H1 (cell line): ENCODE data around the gene NAALADL1. TPM values are rescaled to one million over a fixed set of nuclear protein-coding genes. Genes with fewer than 3 reads are reported as not detected.

ENCODE experiments used
- CTCF ChIA-PET: fragments of 300-600 bp; sonication (Branson Sonifier 250); formaldehyde crosslinking; loops from one replicate; lab custom pipeline; 2021; ENCODE audit not compliant: partially characterized antibody; lab: Charles Lee
- POLR2A ChIA-PET: fragments of 300-600 bp; sonication (Branson Sonifier 250); formaldehyde crosslinking; loops from one replicate; lab custom pipeline; 2021; ENCODE audit warnings: inconsistent platforms; ENCODE audit not compliant: partially characterized antibody; lab: Charles Lee
- DNase-seq, 2 experiments: peaks; one replicate each; pipeline versions ENCODE4 v3.0.0 to v3.0.0-alpha.2; 2010 to 2022; ENCODE audit warnings: low spot score in 2 of 2, low read depth in 1 of 2, mixed read lengths in 1 of 2
- FAIRE-seq: peaks from 2 replicates; lab custom pipeline; 2011; peaks lifted over from hg19 to GRCh38; lab: Jason Lieb, UNC
- H2AFZ ChIP-seq: 2 replicates; pipeline ENCODE4 v1.8.1; 2012; ENCODE audit warnings: low read length, inconsistent platforms
- H2AK5ac ChIP-seq: 2 replicates; pipeline ENCODE4 v1.6.1; 2013; ENCODE audit warnings: low read depth, low read length
- H2BK120ac ChIP-seq: replicated peaks from 2 replicates; pipeline ENCODE3; 2013; ENCODE audit warnings: low read depth, low read length, inconsistent platforms
- H2BK12ac ChIP-seq: 2 replicates; pipeline ENCODE4 v1.6.1; 2013; ENCODE audit warnings: low read depth, low read length
- H2BK15ac ChIP-seq: 2 replicates; pipeline ENCODE4 v1.6.1; 2013; ENCODE audit warnings: low read length
- H2BK20ac ChIP-seq: 2 replicates; pipeline ENCODE4 v1.6.1; 2013; ENCODE audit warnings: low read length
- H2BK5ac ChIP-seq: 2 replicates; pipeline ENCODE4 v1.6.1; 2013; ENCODE audit warnings: low read depth, low read length
- H3K14ac ChIP-seq: 2 replicates; pipeline ENCODE4 v1.6.1; 2013; ENCODE audit warnings: inconsistent platforms; ENCODE audit not compliant: insufficient read length
- H3K18ac ChIP-seq: 2 replicates; pipeline ENCODE4 v1.6.1; 2013; ENCODE audit warnings: low read length; ENCODE audit errors: extremely low read depth
- H3K23ac ChIP-seq: 2 replicates; pipeline ENCODE4 v1.6.1; 2013; ENCODE audit warnings: inconsistent platforms; ENCODE audit not compliant: insufficient read length
- H3K23me2 ChIP-seq: 2 replicates; pipeline ENCODE4 v1.6.1; 2013; ENCODE audit warnings: low read depth, low read length
- H3K27ac ChIP-seq: 2 replicates; pipeline ENCODE4 v1.6.1; 2011; ENCODE audit warnings: low read depth, low read length, inconsistent platforms
- H3K27me3 ChIP-seq, 4 experiments: replicated peaks in 1 of 4; 1 replicate in 1 of 4; 2 replicates in 3 of 4; pipeline versions ENCODE4 v1.6.1 to v1.8.1; 2011 to 2013; ENCODE audit warnings: low read length in 3 of 4, mild to moderate bottlenecking in 3 of 4, inconsistent platforms in 2 of 4, mixed read lengths in 2 of 4, moderate library complexity in 1 of 4; ENCODE audit not compliant: control insufficient read depth in 3 of 4, insufficient read depth in 3 of 4; ENCODE audit errors: extremely low read depth in 1 of 4
- H3K36me3 ChIP-seq, 4 experiments: 2 replicates each; pipeline versions ENCODE4 v1.6.1 to v1.8.1; 2011 to 2013; ENCODE audit warnings: mild to moderate bottlenecking in 4 of 4, low read length in 3 of 4, moderate library complexity in 2 of 4, control low read depth in 1 of 4, inconsistent platforms in 1 of 4; ENCODE audit not compliant: insufficient read depth in 4 of 4, control insufficient read depth in 2 of 4
- H3K4ac ChIP-seq: replicated peaks from 2 replicates; pipeline ENCODE3; 2013; ENCODE audit warnings: low read length, low read depth, mixed read lengths, inconsistent platforms; ENCODE audit not compliant: insufficient read length
- H3K4me1 ChIP-seq, 4 experiments: replicated peaks in 1 of 4; 1 replicate in 1 of 4; 2 replicates in 3 of 4; pipeline versions ENCODE4 v1.6.1 to v1.8.1; 2011 to 2013; ENCODE audit warnings: low read length in 3 of 4, inconsistent platforms in 2 of 4, mixed read lengths in 1 of 4; ENCODE audit not compliant: insufficient read depth in 4 of 4, control insufficient read depth in 3 of 4
- H3K4me2 ChIP-seq, 2 experiments: 2 replicates each; pipeline versions ENCODE4 v1.6.1 to v1.8.1; 2011 to 2013; ENCODE audit warnings: low read depth in 2 of 2, low read length in 2 of 2, control low read depth in 1 of 2, inconsistent platforms in 1 of 2, mild to moderate bottlenecking in 1 of 2; ENCODE audit not compliant: insufficient read depth in 1 of 2
- H3K4me3 ChIP-seq, 4 experiments: fragments of 200-600, 300-600 bp in 1 of 4; sonication (generic), shearing (Covaris generic), sonication (Bioruptor Twin) in 1 of 4; 2 replicates each; pipeline versions ENCODE4 v1.5.1 to v1.8.1; 2011 to 2016; ENCODE audit warnings: low read length in 4 of 4, low read depth in 3 of 4, control low read depth in 2 of 4, inconsistent platforms in 2 of 4, mild to moderate bottlenecking in 2 of 4, mixed read lengths in 1 of 4, moderate library complexity in 1 of 4; ENCODE audit not compliant: insufficient read depth in 2 of 4; ENCODE audit errors: extremely low read depth in 1 of 4
- H3K56ac ChIP-seq: replicated peaks from 2 replicates; pipeline ENCODE3; 2013; ENCODE audit warnings: low read depth, mild to moderate bottlenecking, mixed read lengths, low read length, inconsistent platforms; ENCODE audit not compliant: insufficient read length
- H3K79me1 ChIP-seq: 2 replicates; pipeline ENCODE4 v1.6.1; 2013; ENCODE audit warnings: low read depth, low read length, control low read depth
- H3K79me2 ChIP-seq, 2 experiments: 2 replicates each; pipeline versions ENCODE4 v1.6.1 to v1.8.1; 2012 to 2013; ENCODE audit warnings: low read length in 2 of 2, mild to moderate bottlenecking in 2 of 2, inconsistent platforms in 1 of 2; ENCODE audit not compliant: insufficient read depth in 2 of 2, control insufficient read depth in 1 of 2
- H3K9ac ChIP-seq, 4 experiments: replicated peaks in 1 of 4; 1 replicate in 1 of 4; 2 replicates in 3 of 4; pipeline versions ENCODE4 v1.6.1 to v1.8.1; 2011 to 2013; ENCODE audit warnings: low read depth in 3 of 4, low read length in 3 of 4, control low read depth in 2 of 4, mild to moderate bottlenecking in 2 of 4, moderate library complexity in 2 of 4, inconsistent platforms in 1 of 4; ENCODE audit errors: extremely low read depth in 1 of 4
- H3K9me3 ChIP-seq, 2 experiments: 2 replicates each; pipeline versions ENCODE4 v1.6.1 to v1.8.1; 2012 to 2013; ENCODE audit warnings: mild to moderate bottlenecking in 2 of 2, moderate library complexity in 2 of 2, control low read depth in 1 of 2, inconsistent platforms in 1 of 2, low read depth in 1 of 2, low read length in 1 of 2, mixed read lengths in 1 of 2; ENCODE audit not compliant: insufficient read depth in 2 of 2
- H4K20me1 ChIP-seq, 2 experiments: replicated peaks in 1 of 2; 2 replicates each; pipeline versions ENCODE3 to v1.8.1; 2011 to 2013; ENCODE audit warnings: inconsistent platforms in 2 of 2, low read length in 2 of 2, mild to moderate bottlenecking in 1 of 2; ENCODE audit not compliant: insufficient read depth in 2 of 2, control insufficient read depth in 1 of 2
- H4K5ac ChIP-seq: 2 replicates; pipeline ENCODE4 v1.6.1; 2013; ENCODE audit warnings: low read length, low read depth, mixed read lengths, inconsistent platforms; ENCODE audit not compliant: insufficient read length
- H4K8ac ChIP-seq: 2 replicates; pipeline ENCODE4 v1.8.0; 2013; ENCODE audit warnings: mild to moderate bottlenecking, moderate library complexity, low read length, inconsistent platforms; ENCODE audit not compliant: insufficient read depth; ENCODE audit errors: extremely low read depth
- H4K91ac ChIP-seq: replicated peaks from 2 replicates; pipeline ENCODE3; 2013; ENCODE audit warnings: low read length, mixed read lengths, inconsistent platforms; ENCODE audit not compliant: insufficient read length
- BCL11A ChIP-seq, 2 experiments: IDR thresholded peaks; one replicate each; pipeline ENCODE4 v1.6.1; 2011; ENCODE audit warnings: low read depth in 2 of 2, low read length in 2 of 2, mild to moderate bottlenecking in 2 of 2
- CBX8 ChIP-seq: fragments of 300-800, 300-1000 bp; sonication (generic); IDR thresholded peaks from 2 replicates; pipeline ENCODE4 v1.7.1; 2016; ENCODE audit warnings: low read depth, low read length, borderline replicate concordance
- CHD2 ChIP-seq: IDR thresholded peaks from 2 replicates; pipeline ENCODE4 v1.6.1; 2012; ENCODE audit warnings: low read length, improper control_type of control experiment
- RAD21 ChIP-seq, 2 experiments: IDR thresholded peaks in 1 of 2; conservative IDR thresholded peaks in 1 of 2; 2 replicates each; pipeline ENCODE4 v1.6.1; 2011; ENCODE audit warnings: low read depth in 2 of 2, low read length in 2 of 2, improper control_type of control experiment in 1 of 2, inconsistent platforms in 1 of 2, mild to moderate bottlenecking in 1 of 2, moderate library complexity in 1 of 2
- RNF2 ChIP-seq: fragments of 200-900, 300-1000 bp; sonication (generic); IDR thresholded peaks from 2 replicates; pipeline ENCODE4 v1.7.1; 2016; ENCODE audit warnings: borderline replicate concordance, low read depth, mild to moderate bottlenecking, antibody characterized with exemption, low read length; ENCODE audit not compliant: poor library complexity, severe bottlenecking; ENCODE audit errors: missing control alignments
- RXRA ChIP-seq: IDR thresholded peaks from 2 replicates; pipeline ENCODE4 v1.6.1; 2011; ENCODE audit warnings: low read depth, mild to moderate bottlenecking, low read length, moderate library complexity; ENCODE audit not compliant: insufficient read depth
- SIRT6 ChIP-seq: IDR thresholded peaks from one replicate; pipeline ENCODE4 v1.7.1; 2012; ENCODE audit warnings: low read length, inconsistent platforms
- SRF ChIP-seq: IDR thresholded peaks from 2 replicates; pipeline ENCODE4 v1.6.1; 2011; ENCODE audit warnings: mild to moderate bottlenecking, low read depth, low read length, moderate library complexity
- TEAD4 ChIP-seq: IDR thresholded peaks from 2 replicates; pipeline ENCODE4 v1.6.1; 2012; ENCODE audit warnings: low read depth, low read length, inconsistent platforms, mixed read lengths
- ZNF274 ChIP-seq: IDR thresholded peaks from 2 replicates; pipeline ENCODE4 v1.7.0; 2012; ENCODE audit warnings: low read length, borderline replicate concordance; ENCODE audit errors: extremely low read depth
- WGBS, 2 experiments: shearing (Covaris generic) in 1 of 2; methylation state at CpG; one replicate each; pipeline versions ENCODE4 v1.1.6 to v1.1.7; 2013 to 2015; ENCODE audit warnings: low lambda C conversion rate in 2 of 2, mixed read lengths in 2 of 2, inconsistent platforms in 1 of 2, low coverage in 1 of 2, missing lambda C conversion rate in 1 of 2; ENCODE audit not compliant: insufficient replicate concordance in 2 of 2, insufficient coverage in 1 of 2, insufficient read length in 1 of 2; ENCODE audit errors: extremely low coverage in 1 of 2, missing lambda C conversion rate in 1 of 2; 5-methylcytosine and 5-hydroxymethylcytosine counted together
- polyA plus RNA-seq, 7 experiments: library from polyadenylated mRNA; depleted of rRNA in 3 of 7; stranded (reverse) in 5 of 7; unstranded in 2 of 7; fragments of >200 nt in 5 of 7; fragments of 200-250 nt in 2 of 7; gene quantifications; 1 replicate in 5 of 7; 2 replicates in 1 of 7; 4 replicates in 1 of 7; pipeline versions ENCODE4 v1.2.1 to v1.2.3, GENCODE V29; 2011 to 2013; ENCODE audit warnings: missing spikeins in 2 of 7, mixed read lengths in 2 of 7
- total RNA-seq: library from RNA; stranded (reverse); fragmentation: NEBNext Ultra II Directional; extraction: Animal tissue kit (Norgen Biotek cat#: 25700); gene quantifications from 2 replicates; pipeline ENCODE4 v1.2.1, GENCODE V29; 2021
- TF ChIP-seq, protein P1 (sequence below): IDR thresholded peaks from 2 replicates; pipeline ENCODE4 v1.6.1; 2012; ENCODE audit warnings: inconsistent platforms

The NAALADL1 gene
- total and polyA plus RNA-seq, 2 of the 8 experiments (the other 6 are each of a cell fraction or from before 2014, with no cell fraction given), result 7.5 to 9.9 TPM

DNA sequence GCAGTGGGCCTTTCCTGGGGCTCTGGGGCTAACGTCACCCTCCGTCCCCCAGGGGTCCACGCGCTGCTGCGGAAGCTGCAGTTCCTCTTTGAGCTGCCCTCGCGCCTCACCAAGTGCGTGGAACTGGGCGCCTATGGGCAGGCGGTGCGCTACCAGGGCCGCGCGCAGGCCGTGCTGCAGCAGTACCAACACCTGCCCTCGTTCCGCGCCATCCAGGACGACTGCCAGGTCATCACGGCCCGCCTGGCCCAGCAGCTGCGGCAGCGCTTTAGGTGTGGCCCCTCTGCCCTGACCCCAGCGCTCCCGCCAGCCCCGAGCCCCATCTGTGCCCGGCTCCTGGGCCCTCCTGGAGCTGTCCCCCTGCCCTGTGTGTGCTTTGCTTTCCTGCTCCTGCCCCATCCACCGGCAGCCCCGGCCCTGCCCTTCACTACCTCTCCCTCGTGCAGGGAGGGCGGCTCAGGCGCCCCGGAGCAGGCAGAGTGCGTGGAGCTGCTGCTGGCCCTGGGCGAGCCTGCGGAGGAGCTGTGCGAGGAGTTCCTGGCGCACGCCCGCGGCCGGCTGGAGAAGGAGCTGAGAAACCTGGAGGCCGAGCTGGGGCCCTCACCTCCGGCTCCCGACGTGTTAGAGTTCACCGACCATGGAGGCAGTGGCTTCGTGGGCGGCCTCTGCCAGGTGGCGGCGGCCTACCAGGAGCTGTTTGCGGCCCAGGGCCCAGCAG, 49.6 kb upstream of the NAALADL1 start:
- Histone ChIP-seq H3K27ac (no peak overlapping the region), H3K4me2 (no peak overlapping the region), H3K9ac (no peak overlapping the region), H3K23me2 (peaks cover 9% of the 10 kb centered on the region; the same call in 1 of the 2 replicates), H3K14ac (no peak overlapping the region), H2BK15ac (no peak overlapping the region), H4K91ac (no peak overlapping the region), H3K4ac (no peak overlapping the region), H2BK12ac (no peak overlapping the region), H2BK5ac (no peak overlapping the region), H2AFZ (no peak overlapping the region), H2BK120ac (no peak overlapping the region), H3K56ac (no peak overlapping the region), H2AK5ac (no peak overlapping the region), H3K4me3 (no peak overlapping the region), H3K36me3 (peaks cover 0 to 13% (median 0%) of the 10 kb centered on the region in 4 experiments; a peak in 2 of 8 replicates), H3K18ac (no peak overlapping the region), H3K4me1 (peaks cover 0 to 13% (median 8%) of the 10 kb centered on the region in 4 experiments; a peak in 6 of 7 replicates), H3K23ac (no peak overlapping the region), H3K79me1 (0 out of 2 replicates have a peak, but pooled peaks cover 3% of the 10 kb centered on the region), H3K9me3 (no peaks in the 10 kb centered on the region), H4K5ac (no peak overlapping the region), H4K20me1 (peaks cover 0 to 23% of the 10 kb centered on the region in 2 experiments), H3K27me3 (no peaks in the 10 kb centered on the region), H3K79me2 (no peaks in the 10 kb centered on the region; a peak in 1 of 4 replicates), H4K8ac (no peak overlapping the region), H2BK20ac (no peak overlapping the region)
- ChIA-PET CTCF (interaction anchor here (0.5 to 7.9 kb wide), 9 partner anchors 9 to 554 kb away, joined by 3 to 85 read pairs (median 3); partner anchors contain the start of genes ARL2 and ZNHIT2), POLR2A (interaction anchor here (0.8 to 17.4 kb wide), 9 partner anchors 8 to 90 kb away, joined by 3 to 305 read pairs (median 6); partner anchors contain the start of genes CDCA5, FAU, MRPL49 and SYVN1)
- WGBS, 2 experiments, result 97% methylated on average over 28 of the region's 52 CpGs; no CpG with 5 or more reads in 1 of the 2 experiments
- FAIRE-seq, result no peak
- DNase-seq, result no peak
- no peak for TF ChIP-seq CHD2
- TF ChIP-seq, protein P1, sequence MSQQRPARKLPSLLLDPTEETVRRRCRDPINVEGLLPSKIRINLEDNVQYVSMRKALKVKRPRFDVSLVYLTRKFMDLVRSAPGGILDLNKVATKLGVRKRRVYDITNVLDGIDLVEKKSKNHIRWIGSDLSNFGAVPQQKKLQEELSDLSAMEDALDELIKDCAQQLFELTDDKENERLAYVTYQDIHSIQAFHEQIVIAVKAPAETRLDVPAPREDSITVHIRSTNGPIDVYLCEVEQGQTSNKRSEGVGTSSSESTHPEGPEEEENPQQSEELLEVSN, result no peak
- no peak for TF ChIP-seq TEAD4
- TF ChIP-seq RNF2, result no peak
- TF ChIP-seq ZNF274, result no peak
- no peak for TF ChIP-seq RXRA
- TF ChIP-seq CBX8, result no peak
- no peak for TF ChIP-seq RAD21 (IDR thresholded peaks at IDR 0.05 in 1 of 2, conservative IDR thresholded peaks at IDR 0.05 in 1 of 2; ENCODE audit: low read depth in 2 of 2, low read length in 2 of 2)
- TF ChIP-seq SIRT6, result no peak
- TF ChIP-seq BCL11A (IDR thresholded peaks at IDR 0.05; ENCODE audit: low read depth in 2 of 2, low read length in 2 of 2), result no peak
- TF ChIP-seq SRF, result no peak
